Activated CD8-positive, alpha-beta memory T cell treated with anti-CD3 and anti-CD28 coated beads, Interleukin-2, amount 50 U/mL, for 48 hours (primary cell): ENCODE data around the gene JMJD8.

Experiments
- DNase-seq: peaks from one replicate; pipeline ENCODE4 v3.0.0-alpha.2; 2020

The JMJD8 gene

GRCh38 chr16:637081-638018, 46.8 kb downstream of the JMJD8 start:
- peak; percentile 94 for DNase-seq

- peak; percentile 100 for DNase-seq
Observed at GRCh38 chr16:636206-637080, 47.7 kb downstream of the JMJD8 start, which contains the start of gene METTL26. Gene METTL26, minus strand, starts transcription at chr16:636305. Its CDS starts 15 bp downstream, at chr16:636290.

- no peak for DNase-seq
Observed at GRCh38 chr16:635573-636205, 48.4 kb downstream of the JMJD8 start.

- DNase-seq = no peak
Observed at GRCh38 chr16:634996-635395, 49.1 kb downstream of the JMJD8 start.

GRCh38 chr16:634051-634670, 50.0 kb downstream of the JMJD8 start:
- no peak for DNase-seq

GRCh38 chr16:633336-634050, 50.6 kb downstream of the JMJD8 start:
- no peak for DNase-seq

GRCh38 chr16:632486-633335, 51.4 kb downstream of the JMJD8 start:
- DNase-seq = no peak

- DNase-seq = no peak
Observed at GRCh38 chr16:631808-632358, 52.3 kb downstream of the JMJD8 start.
